Measurements from ENCODE around the gene CD14.

CD14 gene

DNA sequence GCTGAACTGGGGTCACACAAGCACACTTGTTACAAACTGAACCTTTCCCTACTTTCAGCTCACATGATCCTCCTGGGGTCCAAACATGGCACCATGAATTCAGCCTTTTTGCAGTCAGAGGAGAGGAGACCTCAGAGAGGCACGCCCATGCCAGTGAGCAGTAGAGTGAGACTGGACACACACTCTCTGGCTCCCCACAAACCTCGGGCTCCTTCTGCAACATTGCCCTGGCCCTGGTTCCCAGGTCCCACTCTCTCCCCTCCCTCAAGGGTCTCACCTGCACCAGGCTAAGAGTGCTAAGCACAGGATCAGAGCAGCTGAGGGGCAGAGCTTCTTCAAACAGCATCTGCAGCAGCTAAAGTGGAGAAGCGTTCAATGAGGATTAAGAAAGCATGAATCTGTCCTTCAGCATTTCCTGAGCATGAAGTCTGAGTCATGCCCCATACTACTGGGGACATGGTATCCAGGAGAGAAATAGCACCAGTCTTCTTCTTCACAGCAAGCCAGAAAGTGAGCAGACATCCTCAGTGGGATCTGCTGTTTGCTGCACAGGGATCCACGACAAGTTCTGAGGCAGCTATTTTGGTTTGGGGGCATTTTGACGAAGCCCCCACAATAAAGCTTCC, 41.1 kb downstream of the CD14 start:
- no peak overlapping the region for H3K4me3 ChIP-seq (ENCODE audit: low read depth, low read length)
- TF ChIP-seq, protein P1, sequence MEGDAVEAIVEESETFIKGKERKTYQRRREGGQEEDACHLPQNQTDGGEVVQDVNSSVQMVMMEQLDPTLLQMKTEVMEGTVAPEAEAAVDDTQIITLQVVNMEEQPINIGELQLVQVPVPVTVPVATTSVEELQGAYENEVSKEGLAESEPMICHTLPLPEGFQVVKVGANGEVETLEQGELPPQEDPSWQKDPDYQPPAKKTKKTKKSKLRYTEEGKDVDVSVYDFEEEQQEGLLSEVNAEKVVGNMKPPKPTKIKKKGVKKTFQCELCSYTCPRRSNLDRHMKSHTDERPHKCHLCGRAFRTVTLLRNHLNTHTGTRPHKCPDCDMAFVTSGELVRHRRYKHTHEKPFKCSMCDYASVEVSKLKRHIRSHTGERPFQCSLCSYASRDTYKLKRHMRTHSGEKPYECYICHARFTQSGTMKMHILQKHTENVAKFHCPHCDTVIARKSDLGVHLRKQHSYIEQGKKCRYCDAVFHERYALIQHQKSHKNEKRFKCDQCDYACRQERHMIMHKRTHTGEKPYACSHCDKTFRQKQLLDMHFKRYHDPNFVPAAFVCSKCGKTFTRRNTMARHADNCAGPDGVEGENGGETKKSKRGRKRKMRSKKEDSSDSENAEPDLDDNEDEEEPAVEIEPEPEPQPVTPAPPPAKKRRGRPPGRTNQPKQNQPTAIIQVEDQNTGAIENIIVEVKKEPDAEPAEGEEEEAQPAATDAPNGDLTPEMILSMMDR (IDR thresholded peaks at IDR 0.05; ENCODE audit: low read depth, low read length): no peak

DNA sequence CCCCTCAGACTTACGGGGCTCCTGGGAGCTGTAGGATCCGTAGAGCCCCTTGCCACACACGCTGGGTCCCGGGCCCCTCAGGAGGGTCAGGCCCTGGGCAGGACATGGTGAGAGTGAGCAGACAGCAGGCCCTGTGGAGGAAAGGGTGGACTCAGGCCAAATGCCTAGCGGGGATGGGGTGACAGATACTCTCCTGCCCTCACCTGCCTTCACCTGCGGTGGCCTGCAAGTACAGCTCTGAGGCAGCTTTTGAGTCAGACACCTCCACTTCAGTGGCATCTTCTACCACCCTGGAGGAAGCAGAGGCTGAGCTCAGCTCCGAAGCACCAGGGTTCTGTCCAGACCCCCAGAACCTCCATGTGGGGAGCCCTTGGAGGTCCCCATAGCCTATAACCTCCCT, 42.1 kb downstream of the CD14 start:
- TF ChIP-seq, protein P1 (IDR thresholded peaks at IDR 0.05; ENCODE audit: low read depth, low read length): no peak
- no peak overlapping the region for H3K4me3 ChIP-seq (ENCODE audit: low read depth, low read length)

DNA sequence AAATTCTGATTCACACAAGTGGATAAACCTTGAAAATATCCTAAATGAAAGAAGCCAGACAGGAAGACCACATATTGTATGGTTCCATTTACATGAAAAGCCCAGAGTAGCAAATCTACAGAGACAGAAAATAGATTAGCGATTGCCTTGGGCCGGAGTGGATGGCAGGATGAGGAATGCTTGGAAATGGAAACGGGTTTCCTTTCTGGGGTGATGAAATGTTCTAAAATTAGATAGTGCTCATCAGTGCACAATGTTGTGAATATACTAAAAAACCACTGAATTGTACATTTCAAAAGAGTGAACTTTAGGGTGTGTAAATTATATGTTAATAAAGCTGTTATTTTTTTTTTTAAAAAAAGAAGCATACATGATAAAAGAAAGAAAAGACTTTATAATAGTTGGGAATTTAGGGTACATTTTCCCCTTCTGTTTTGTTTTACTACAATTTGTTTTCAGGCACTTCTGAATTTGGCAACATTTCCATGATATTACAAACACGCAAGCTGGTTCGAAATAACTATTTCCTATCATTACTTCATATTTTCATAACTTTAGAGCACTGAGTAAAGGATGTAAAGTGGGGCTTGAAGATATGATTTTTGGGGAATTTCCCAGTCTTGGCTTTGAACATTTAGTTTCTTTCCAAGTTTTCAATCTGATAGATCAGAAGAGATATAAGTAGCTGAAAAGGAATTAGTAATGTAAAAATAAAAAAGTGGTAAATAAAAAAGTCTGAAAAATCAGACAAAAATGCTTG, 44.5 kb downstream of the CD14 start:
- TF ChIP-seq, protein P1 (IDR thresholded peaks at IDR 0.05; ENCODE audit: low read depth, low read length): no peak
- no peak overlapping the region for H3K4me3 ChIP-seq (ENCODE audit: low read depth, low read length)

DNA sequence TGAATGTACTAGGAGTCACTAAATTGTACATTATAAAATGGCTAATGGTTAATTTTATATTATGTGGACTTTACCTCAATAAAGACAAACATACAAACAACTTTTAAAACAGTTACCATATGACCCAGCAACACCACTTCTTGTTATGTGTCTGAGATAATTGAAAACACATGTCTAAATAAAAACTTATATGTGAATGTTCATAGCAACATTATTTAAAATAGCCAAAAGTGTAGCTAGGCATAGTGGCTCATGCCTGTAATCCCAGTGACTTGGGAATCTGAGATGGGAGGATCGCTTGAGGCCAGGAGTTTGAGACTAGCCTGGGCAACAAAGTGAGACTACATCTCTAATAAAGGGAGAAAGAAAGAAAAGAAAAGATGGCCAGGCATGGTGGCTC, 45.5 kb downstream of the CD14 start:
- no peak overlapping the region for H3K4me3 ChIP-seq (ENCODE audit: low read depth, low read length)
- TF ChIP-seq, protein P1 (IDR thresholded peaks at IDR 0.05; ENCODE audit: low read depth, low read length): no peak

Data from WI38 (cell line).